ENCODE measurements around the gene CTRB2. TPM values are rescaled to one million over a fixed set of nuclear protein-coding genes. Genes with fewer than 3 reads are reported as not detected.
"Not testable (repeated sequence)": the region's sequence is repeated elsewhere in the genome, so short reads cannot be mapped to it uniquely, and the experiment has no call there.

Gene CTRB2
- total and polyA plus RNA-seq, 2 experiments from 2014 or later = 0.76 TPM; not detected in 1

DNA sequence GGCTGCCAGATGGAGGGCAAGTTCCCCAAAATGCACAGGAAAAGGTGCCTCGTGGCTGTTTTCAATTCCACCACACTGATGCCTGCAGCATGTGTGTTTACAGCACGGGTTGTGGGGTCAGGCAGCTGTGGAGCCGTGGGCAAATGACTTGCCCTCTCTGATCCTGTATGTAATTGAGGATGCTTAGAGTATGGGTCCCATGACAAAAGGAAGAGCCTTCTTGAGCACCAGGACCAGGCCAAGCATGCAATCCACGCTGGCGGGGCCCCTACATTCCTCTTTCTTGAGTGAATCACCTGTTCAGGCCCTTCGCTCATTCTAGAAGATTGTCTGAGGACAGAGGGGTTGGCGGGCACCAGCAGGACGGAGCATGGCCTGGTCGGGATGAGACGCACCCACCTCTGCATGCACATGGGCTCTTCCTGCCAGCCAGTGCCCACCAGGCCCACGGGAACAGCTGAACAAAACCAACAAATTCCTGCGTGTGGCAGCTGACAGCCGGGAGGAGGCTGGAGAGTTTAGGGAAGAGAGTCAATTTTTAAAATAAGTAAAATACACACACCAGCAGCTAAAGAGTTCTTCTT, 1.4 kb upstream of the CTRB2 start:
- Histone ChIP-seq H3K27ac (no peak overlapping the region), H3K36me3 (no peaks in the 10 kb centered on the region), H3K4me1 (ENCODE audit: low read depth) (no peaks in the 10 kb centered on the region), H3K9me3 (ENCODE audit: low read depth) (no peaks in the 10 kb centered on the region), H3K4me3 (no peak overlapping the region), H3K27me3 (no peaks in the 10 kb centered on the region)
- TF ChIP-seq, protein P1, sequence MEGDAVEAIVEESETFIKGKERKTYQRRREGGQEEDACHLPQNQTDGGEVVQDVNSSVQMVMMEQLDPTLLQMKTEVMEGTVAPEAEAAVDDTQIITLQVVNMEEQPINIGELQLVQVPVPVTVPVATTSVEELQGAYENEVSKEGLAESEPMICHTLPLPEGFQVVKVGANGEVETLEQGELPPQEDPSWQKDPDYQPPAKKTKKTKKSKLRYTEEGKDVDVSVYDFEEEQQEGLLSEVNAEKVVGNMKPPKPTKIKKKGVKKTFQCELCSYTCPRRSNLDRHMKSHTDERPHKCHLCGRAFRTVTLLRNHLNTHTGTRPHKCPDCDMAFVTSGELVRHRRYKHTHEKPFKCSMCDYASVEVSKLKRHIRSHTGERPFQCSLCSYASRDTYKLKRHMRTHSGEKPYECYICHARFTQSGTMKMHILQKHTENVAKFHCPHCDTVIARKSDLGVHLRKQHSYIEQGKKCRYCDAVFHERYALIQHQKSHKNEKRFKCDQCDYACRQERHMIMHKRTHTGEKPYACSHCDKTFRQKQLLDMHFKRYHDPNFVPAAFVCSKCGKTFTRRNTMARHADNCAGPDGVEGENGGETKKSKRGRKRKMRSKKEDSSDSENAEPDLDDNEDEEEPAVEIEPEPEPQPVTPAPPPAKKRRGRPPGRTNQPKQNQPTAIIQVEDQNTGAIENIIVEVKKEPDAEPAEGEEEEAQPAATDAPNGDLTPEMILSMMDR (IDR thresholded peaks at IDR 0.05; ENCODE audit: low read depth, low read length) = no peak
- DNase-seq (ENCODE audit: low read depth in 1 of 2, low spot score in 1 of 2) = no peak

DNA sequence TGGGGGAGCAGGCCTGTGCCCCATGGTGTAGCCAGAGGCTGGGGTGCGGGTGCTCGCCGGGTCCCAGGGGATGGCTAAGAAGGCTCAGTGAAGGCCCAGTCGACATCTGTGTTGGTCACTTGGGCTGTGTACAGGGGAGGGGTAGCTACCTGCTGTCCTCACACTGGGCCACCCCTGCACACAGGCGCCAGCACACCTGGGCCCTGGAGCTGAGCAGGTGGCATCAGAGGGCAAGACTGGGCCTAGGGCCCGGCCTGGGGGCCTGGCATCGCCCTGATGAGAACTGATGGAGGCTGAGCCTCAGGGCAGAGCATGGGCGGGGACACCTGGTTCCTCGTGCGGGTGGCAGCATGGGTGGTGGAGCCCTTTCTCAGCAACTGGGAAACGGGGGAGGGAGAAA, 870 bp upstream of the CTRB2 start:
- no peaks in the 10 kb centered on the region for H3K4me1 ChIP-seq (ENCODE audit: low read depth)
- TF ChIP-seq, protein P1 (IDR thresholded peaks at IDR 0.05; ENCODE audit: low read depth, low read length) = no peak
- H3K27ac ChIP-seq = no peak overlapping the region
- no peaks in the 10 kb centered on the region for H3K9me3 ChIP-seq (ENCODE audit: low read depth)
- H3K4me3 ChIP-seq = no peak overlapping the region
- no peaks in the 10 kb centered on the region for H3K27me3 ChIP-seq
- H3K36me3 ChIP-seq = no peaks in the 10 kb centered on the region
- no peak for DNase-seq (ENCODE audit: low read depth in 1 of 2, low spot score in 1 of 2)

DNA sequence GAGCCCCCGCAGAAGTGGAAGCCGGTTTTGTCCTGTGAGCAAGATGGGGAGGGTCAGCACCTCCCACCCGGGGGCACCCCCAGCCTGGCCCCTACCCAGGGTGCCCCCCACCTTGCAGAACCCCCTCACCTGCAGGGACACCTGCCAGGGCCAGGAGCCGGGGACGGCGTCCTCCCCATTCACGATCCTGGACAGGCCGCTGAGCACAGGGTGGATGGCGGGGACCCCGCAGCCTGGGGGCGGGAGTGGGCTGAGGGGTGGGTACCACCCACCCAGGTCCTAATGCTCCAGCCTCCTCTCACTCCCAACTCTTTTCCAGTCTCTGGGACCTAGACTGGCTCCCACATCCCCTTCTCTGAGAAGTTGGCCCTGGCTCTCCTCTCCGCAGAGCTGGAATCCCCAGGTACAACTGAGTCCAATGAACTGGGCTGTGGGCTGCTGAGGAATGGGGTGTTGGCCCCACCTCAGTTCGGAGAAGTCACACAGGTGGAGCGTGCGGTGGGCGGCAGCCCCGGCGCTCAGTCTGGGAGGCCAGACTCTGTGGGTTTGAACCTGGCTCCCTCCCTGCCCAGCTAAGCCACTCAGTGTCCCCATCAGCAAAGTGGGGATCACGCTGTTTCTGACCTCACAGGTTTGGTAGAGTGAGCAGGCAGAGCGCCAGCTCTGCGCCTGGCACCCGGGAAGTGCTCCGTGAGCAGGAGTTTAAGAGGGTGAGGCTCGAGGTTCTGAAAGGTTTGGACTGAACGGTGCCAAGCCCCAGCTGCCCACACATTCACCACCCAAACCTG, 806 bp downstream of the CTRB2 start:
- H3K9me3 ChIP-seq (ENCODE audit: low read depth); H3K4me1 ChIP-seq (ENCODE audit: low read depth); H3K27me3 ChIP-seq; H3K27ac ChIP-seq; DNase-seq (ENCODE audit: low read depth in 1 of 2, low spot score in 1 of 2); H3K4me3 ChIP-seq; H3K36me3 ChIP-seq: not testable (repeated sequence)

- not testable (repeated sequence) for H3K36me3 ChIP-seq; H3K27ac ChIP-seq; H3K27me3 ChIP-seq; H3K9me3 ChIP-seq (ENCODE audit: low read depth); H3K4me3 ChIP-seq; DNase-seq (ENCODE audit: low read depth in 1 of 2, low spot score in 1 of 2); H3K4me1 ChIP-seq (ENCODE audit: low read depth)
Measured at GRCh38 chr16:75205438-75205837, 1.5 kb downstream of the CTRB2 start.

GRCh38 chr16:75204905-75205304, 2.1 kb downstream of the CTRB2 start:
- DNase-seq (ENCODE audit: low read depth in 1 of 2, low spot score in 1 of 2); H3K4me1 ChIP-seq (ENCODE audit: low read depth); H3K36me3 ChIP-seq; H3K27me3 ChIP-seq; H3K27ac ChIP-seq; H3K4me3 ChIP-seq; H3K9me3 ChIP-seq (ENCODE audit: low read depth): not testable (repeated sequence)

DNA sequence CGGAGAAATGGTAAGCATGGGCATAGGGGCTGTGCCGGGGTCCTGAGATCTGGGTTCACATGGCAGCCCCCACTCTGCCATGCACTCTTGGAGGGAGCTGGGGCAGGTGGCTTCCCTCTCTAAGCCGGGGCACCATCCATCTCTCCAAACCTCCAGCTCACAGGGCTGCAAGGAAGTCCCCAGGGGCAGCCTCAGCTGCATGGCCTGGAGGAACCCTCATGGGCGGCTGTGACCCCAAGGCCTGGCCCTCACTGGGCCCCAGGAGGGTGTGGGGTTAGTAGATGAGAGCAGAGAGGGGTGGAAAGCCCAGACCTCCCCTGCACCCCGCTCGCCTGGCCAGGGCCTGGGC, 2.6 kb downstream of the CTRB2 start:
- Histone ChIP-seq H3K9me3 (ENCODE audit: low read depth) (no peaks in the 10 kb centered on the region), H3K4me3 (no peak overlapping the region), H3K36me3 (no peaks in the 10 kb centered on the region), H3K27ac (no peak overlapping the region), H3K4me1 (ENCODE audit: low read depth) (no peaks in the 10 kb centered on the region), H3K27me3 (no peaks in the 10 kb centered on the region)
- TF ChIP-seq, protein P1 (IDR thresholded peaks at IDR 0.05; ENCODE audit: low read depth, low read length) = no peak
- no peak for DNase-seq (ENCODE audit: low read depth in 1 of 2, low spot score in 1 of 2)

DNA sequence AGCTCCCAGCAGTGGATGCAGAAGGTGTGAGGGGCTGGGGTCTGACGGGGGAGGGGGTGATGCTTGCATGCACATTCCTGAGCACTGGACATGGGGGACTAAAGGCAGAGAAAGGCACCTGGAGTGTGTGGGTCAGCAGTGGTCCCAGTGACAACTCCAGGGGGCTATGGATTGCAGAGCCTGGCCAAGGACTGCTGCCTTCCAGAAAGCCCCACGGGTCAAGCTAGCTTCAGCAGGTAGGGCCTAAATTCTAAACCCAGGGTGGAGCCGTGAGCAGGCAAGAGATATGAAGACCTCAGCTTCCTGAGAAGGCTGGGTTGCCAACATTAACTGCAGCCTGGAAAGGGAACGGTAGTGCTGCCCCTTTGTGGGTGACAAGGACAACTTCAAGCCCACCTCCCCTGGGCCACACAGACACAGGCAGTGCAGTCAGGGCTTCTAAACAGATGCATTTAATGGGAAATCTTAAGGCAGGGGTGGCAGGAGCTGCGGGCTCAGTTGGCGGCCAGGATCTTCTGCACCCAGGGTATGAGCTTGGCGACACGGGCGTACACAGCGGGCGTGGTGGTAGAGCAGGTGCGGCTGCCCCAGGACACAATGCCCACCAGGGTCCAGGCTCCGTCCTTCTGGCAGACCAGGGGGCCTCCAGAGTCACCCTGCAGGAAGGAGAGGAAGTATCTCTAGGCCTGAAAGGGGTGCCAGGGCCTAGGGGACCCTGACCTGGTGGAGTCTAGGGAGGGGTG, 3.1 kb downstream of the CTRB2 start:
- Histone ChIP-seq H3K36me3 (no peaks in the 10 kb centered on the region), H3K4me1 (ENCODE audit: low read depth) (no peaks in the 10 kb centered on the region), H3K27ac (no peak overlapping the region), H3K9me3 (ENCODE audit: low read depth) (no peaks in the 10 kb centered on the region), H3K4me3 (no peak overlapping the region), H3K27me3 (no peaks in the 10 kb centered on the region)
- TF ChIP-seq, protein P1 (IDR thresholded peaks at IDR 0.05; ENCODE audit: low read depth, low read length) = no peak
- no peak for DNase-seq (ENCODE audit: low read depth in 1 of 2, low spot score in 1 of 2)
